ENCODE measurements around the gene ZNF428.
A peak's percentile ranks its signal among the peaks of the same experiment; 100 is the strongest.
"Not testable (repeated sequence)": the region's sequence is repeated elsewhere in the genome, so short reads cannot be mapped to it uniquely, and the experiment has no call there.

ZNF428 gene

DNA sequence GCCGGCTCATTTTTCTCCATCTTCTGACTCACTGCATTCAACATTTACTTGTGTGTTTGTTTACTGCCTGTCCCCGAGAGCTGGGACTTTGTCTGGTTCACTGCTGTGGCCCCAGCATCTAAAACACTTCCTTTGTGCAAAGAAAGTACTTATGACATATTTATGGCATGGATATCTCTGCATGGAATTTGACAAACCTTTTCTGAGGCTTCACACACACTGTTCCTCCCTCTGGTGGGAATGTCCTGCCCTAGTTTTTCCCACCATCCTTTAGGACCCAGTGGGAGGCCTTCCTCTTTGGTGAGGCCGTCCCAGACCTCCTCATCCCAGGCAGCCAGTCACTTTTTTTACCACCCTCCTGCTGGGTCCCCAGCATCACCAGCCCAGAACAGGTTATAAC lies 8.9 kb downstream of the ZNF428 start:
- Mint-ChIP-seq H3K4me1 (peaks cover 17% of the 10 kb centered on the region), H3K9me3 (no peaks in the 10 kb centered on the region), H3K36me3 (peaks cover 4% of the 10 kb centered on the region), H3K4me3 (no peak overlapping the region), H3K27ac (peak overlapping the region; percentile 52), H3K27me3 (no peaks in the 10 kb centered on the region)

DNA sequence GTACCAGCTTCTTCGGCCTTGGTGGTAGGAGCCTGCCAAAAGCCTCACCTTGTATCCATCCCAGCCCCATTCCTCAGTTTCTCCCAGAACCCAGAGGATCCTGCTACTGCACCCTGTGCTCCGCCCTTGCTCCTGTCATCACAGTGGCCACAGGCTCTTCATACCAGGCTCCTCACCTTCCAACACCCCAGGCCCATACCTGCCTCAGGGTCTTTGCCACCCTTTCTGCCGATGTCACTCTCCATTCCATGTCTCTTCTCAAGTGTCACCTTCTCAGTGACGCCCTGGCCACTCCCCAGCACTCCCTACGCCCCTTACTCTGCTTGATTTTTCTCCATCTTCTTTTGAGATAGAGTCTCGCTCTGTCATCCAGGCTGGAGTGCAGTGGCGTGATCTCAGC lies 9.6 kb downstream of the ZNF428 start:
- Mint-ChIP-seq H3K4me1 (peaks cover 16% of the 10 kb centered on the region), H3K36me3 (peaks cover 4% of the 10 kb centered on the region), H3K4me3 (no peak overlapping the region), H3K27ac (no peak overlapping the region), H3K9me3 (no peaks in the 10 kb centered on the region), H3K27me3 (no peaks in the 10 kb centered on the region)

GRCh38 chr19:43607238-43608205 lies 11.9 kb downstream of the ZNF428 start:
- Mint-ChIP-seq H3K9me3 (no peaks in the 10 kb centered on the region), H3K36me3 (no peaks in the 10 kb centered on the region), H3K27ac (peak overlapping the region; percentile 46), H3K27me3 (no peaks in the 10 kb centered on the region), H3K4me1 (peaks cover 10% of the 10 kb centered on the region), H3K4me3 (no peak overlapping the region)

GRCh38 chr19:43606569-43607229 lies 12.7 kb downstream of the ZNF428 start:
- Mint-ChIP-seq H3K36me3 (no peaks in the 10 kb centered on the region), H3K4me1 (peaks cover 5% of the 10 kb centered on the region), H3K9me3 (no peaks in the 10 kb centered on the region), H3K27ac (no peak overlapping the region), H3K27me3 (no peaks in the 10 kb centered on the region), H3K4me3 (no peak overlapping the region)

DNA sequence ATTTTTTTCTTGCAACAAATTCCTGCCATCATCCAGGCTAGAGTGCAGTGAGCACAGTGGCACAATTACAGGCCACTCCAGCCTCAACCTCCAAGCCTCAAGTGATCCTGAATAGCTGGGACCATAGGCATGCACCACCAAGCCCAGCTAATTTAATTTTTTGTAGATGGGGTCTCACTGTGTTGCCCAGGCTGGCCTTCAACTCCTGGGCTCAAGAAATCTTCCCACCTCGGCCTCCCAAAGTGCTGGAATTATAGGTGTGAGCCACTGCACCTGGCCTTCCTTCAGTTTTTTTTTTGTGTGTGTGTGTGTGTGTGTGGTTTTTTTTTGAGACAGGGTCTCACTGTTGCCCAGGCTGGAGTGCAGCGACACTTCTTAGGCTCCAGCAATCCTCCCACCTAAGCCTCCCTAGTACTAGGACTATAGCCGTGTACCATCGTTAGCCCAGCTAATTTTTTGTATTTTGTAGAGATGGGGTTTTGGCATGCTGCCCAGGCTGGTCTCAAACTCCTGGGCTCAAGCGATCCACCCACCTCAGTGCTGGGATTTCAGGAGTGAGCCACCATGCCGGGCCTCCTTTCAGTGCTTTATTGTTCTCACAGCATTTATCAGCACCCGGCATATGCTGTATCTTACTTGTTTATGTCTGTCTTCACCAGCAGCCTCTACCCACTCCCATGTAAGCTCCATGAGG lies 13.4 kb downstream of the ZNF428 start:
- no peaks in the 10 kb centered on the region for H3K36me3 Mint-ChIP-seq
- no peak overlapping the region for H3K27ac Mint-ChIP-seq
- H3K27me3 Mint-ChIP-seq = no peaks in the 10 kb centered on the region
- no peaks in the 10 kb centered on the region for H3K9me3 Mint-ChIP-seq
- H3K4me1 Mint-ChIP-seq = peaks cover 3% of the 10 kb centered on the region
- no peak overlapping the region for H3K4me3 Mint-ChIP-seq

DNA sequence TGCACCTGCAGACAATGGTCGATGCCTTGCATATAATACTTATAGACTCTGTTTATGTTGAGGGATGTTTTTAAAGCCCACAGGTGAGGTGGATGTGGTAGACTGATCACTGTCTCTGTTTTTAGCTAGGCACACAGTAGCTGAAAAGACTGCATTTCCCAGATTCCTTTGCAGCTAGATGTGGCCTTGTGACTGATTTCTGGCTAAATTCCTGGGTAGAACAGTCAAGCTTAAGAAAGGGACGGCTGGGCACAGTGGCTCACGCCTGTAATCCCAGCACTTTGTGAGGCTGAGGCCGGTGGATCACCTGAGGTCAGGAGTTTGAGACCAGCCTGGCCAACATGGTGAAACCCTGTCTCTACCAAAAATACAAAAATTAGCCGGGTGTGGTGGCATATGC lies 19.1 kb downstream of the ZNF428 start:
- H3K9me3 Mint-ChIP-seq, H3K36me3 Mint-ChIP-seq, H3K4me3 Mint-ChIP-seq, H3K27me3 Mint-ChIP-seq: not testable (repeated sequence)
- Mint-ChIP-seq H3K4me1 (peaks cover 27% of the 10 kb centered on the region), H3K27ac (peak overlapping the region; percentile 41)

- H3K4me1 Mint-ChIP-seq = peaks cover 27% of the 10 kb centered on the region
- no peaks in the 10 kb centered on the region for H3K36me3 Mint-ChIP-seq
Observed at GRCh38 chr19:43599635-43600295, 19.7 kb downstream of the ZNF428 start.

GRCh38 chr19:43598445-43599240 lies 20.8 kb downstream of the ZNF428 start:
- H3K27me3 Mint-ChIP-seq = no peaks in the 10 kb centered on the region
- H3K4me3 Mint-ChIP-seq = peak overlapping the region; percentile 24
- peaks cover 3% of the 10 kb centered on the region for H3K36me3 Mint-ChIP-seq
- H3K4me1 Mint-ChIP-seq = peaks cover 30% of the 10 kb centered on the region
- no peak overlapping the region for H3K27ac Mint-ChIP-seq
- no peaks in the 10 kb centered on the region for H3K9me3 Mint-ChIP-seq

More at GRCh38 chr19:43599635-43600295, 19.7 kb downstream of the ZNF428 start:
- Mint-ChIP-seq H3K27ac (peak overlapping the region; percentile 41), H3K9me3 (no peaks in the 10 kb centered on the region), H3K4me3 (no peak overlapping the region), H3K27me3 (no peaks in the 10 kb centered on the region)

GRCh38 chr19:43597876-43598275 lies 21.6 kb downstream of the ZNF428 start:
- H3K4me1 Mint-ChIP-seq = peaks cover 36% of the 10 kb centered on the region
- peak overlapping the region; percentile 99 for H3K27ac Mint-ChIP-seq
- peak overlapping the region; percentile 99 for H3K4me3 Mint-ChIP-seq
- H3K9me3 Mint-ChIP-seq = no peaks in the 10 kb centered on the region
- H3K36me3 Mint-ChIP-seq = peaks cover 6% of the 10 kb centered on the region
- no peaks in the 10 kb centered on the region for H3K27me3 Mint-ChIP-seq

DNA sequence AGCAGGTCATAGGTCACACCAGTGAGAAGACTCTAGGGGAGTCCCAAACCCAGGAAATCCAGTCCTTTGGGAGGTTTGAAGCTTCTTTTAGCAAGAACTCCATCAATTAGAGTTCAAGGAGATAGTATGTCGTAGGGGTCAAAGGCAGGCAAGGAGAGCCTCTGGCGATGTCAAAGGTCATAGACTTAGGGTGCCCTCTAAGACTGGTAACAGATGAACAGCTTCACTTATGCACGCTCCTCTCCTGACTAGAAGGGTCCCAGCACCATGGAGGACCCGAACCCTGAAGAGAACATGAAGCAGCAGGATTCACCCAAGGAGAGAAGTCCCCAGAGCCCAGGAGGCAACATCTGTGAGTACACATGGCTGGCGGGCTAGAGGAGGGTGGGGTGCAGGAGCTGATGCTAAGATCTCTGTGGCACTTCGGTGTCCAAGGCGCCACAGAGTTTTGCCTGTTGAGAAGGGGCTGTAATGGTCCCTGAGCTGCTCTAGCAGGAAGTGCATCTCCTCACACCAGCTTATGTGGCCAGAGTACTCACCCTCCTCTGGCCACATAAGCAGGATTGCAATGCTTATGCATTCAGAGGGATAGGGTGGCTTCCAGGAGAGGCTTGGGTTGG lies 22.5 kb downstream of the ZNF428 start:
- Mint-ChIP-seq H3K4me3 (peak overlapping the region; percentile 99), H3K27ac (peak overlapping the region; percentile 99), H3K27me3 (no peaks in the 10 kb centered on the region), H3K36me3 (peaks cover 8% of the 10 kb centered on the region), H3K9me3 (no peaks in the 10 kb centered on the region), H3K4me1 (peaks cover 36% of the 10 kb centered on the region)

DNA sequence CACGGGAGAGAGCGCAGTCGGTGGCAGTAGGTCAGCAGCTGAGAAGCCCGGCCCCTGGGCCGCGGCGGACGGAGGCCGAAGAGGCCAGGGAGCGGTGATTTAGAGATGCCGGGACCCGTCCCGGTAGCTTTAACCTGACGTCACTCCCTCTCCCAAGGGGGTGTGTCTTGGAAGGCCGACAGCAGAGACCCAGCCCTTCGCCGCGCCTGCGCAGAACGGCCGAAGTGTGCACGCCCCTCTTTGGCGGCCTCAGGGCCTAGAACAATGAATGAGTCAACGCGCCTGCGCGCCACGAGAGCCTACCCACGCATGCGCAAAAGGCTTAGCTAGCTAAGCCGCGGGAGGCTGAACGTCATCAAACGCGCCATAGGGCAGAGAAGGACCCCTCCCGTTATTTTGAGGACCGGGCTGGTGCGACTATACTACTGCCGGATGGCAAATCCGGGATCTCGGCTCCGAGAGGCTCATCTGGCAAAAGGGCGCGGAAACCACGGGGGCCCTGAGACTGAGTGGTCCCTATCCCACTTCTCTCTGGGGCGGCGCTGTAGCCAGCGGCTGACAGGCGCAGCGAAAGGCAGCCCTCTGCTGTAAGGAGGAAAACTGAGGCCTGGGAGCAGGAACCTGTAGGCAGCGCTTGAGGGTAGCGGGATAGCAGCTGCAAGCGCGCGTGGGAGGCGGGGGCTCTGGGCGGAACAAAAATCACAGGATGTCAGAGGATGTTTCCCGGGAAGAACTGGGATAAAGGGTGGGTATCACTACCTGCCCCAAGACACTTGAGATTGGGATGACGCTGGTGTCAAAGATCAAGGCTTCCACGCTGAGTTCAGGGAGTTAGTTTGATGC lies 23.2 kb downstream of the ZNF428 start, which contains the start of the genes IRGQ and ZNF576:
TSS of gene IRGQ (minus strand) at position 136 of the 843 bp plus-strand sequence. CDS start 796 bp downstream, outside the sequence.
TSS of gene ZNF576 (plus strand) at position 597 of the 843 bp plus-strand sequence. CDS start 514 bp downstream, outside the sequence.
- H3K4me3 Mint-ChIP-seq = peak within 1 kb of the TSS; percentile 99

DNA sequence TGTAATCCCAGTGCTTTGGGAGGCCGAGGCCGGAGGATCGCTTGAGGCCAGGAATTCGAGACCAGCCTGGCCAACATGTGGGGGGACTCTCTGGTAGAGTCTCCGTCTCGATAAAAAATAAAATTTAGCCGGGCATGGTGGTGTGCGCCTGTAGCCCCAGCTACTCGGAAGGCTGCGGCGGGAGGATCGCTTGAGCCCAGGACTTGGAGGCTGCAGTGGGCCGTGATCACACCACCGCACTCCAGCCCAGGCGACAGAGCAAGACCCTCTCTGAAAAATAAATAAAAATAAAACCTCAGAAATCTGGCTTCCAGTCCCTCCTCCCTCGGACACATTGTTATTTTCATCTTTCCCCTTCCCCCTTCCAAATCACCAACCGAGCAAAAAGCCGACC lies 23.8 kb downstream of the ZNF428 start:
- Mint-ChIP-seq H3K36me3 (peaks cover 12% of the 10 kb centered on the region), H3K27me3 (no peaks in the 10 kb centered on the region), H3K9me3 (no peaks in the 10 kb centered on the region), H3K4me3 (peak overlapping the region; percentile 99), H3K4me1 (peaks cover 39% of the 10 kb centered on the region), H3K27ac (peak overlapping the region; percentile 99)

More for the DNA sequence above, 23.2 kb downstream of the ZNF428 start, which contains the start of the genes IRGQ and ZNF576:
- H3K4me1 Mint-ChIP-seq = peaks cover 36% of the 10 kb centered on the region
- H3K27ac Mint-ChIP-seq = peak within 1 kb of the TSS; percentile 99
- H3K27me3 Mint-ChIP-seq = no peaks in the 10 kb centered on the region
- no peaks in the 10 kb centered on the region for H3K9me3 Mint-ChIP-seq
- peaks cover 8% of the 10 kb centered on the region for H3K36me3 Mint-ChIP-seq
